Measurements from ENCODE around the gene BHLHE23. TPM values are rescaled to one million over a fixed set of nuclear protein-coding genes. Genes with fewer than 3 reads are reported as not detected.
"Not testable (repeated sequence)": the region's sequence is repeated elsewhere in the genome, so short reads cannot be mapped to it uniquely, and the experiment has no call there.

The BHLHE23 gene
- total RNA-seq, 1 experiment from 2014 or later = not detected

- Histone ChIP-seq H3K4me1 (ENCODE audit: low read length) (no peaks in the 10 kb centered on the region), H4K20me1 (ENCODE audit: insufficient read depth, low read depth, low read length) (no peaks in the 10 kb centered on the region; the same call in 1 of the 2 replicates), H3K4me3 (ENCODE audit: low read length) (no peak overlapping the region), H3K79me2 (ENCODE audit: low read length) (no peaks in the 10 kb centered on the region), H2AFZ (ENCODE audit: low read length) (no peak overlapping the region), H3K9me2 (replicated peaks; ENCODE audit: insufficient read depth, low read length) (no peaks in the 10 kb centered on the region), H3K9me3 (ENCODE audit: low read length) (no peaks in the 10 kb centered on the region), H3K36me3 (ENCODE audit: insufficient read depth, low read length) (0 out of 2 replicates have a peak, but pooled peaks cover 4% of the 10 kb centered on the region), H3K9ac (ENCODE audit: low read length) (no peak overlapping the region), H3K4me2 (ENCODE audit: low read depth, low read length, poor library complexity, severe bottlenecking) (no peak overlapping the region), H3K27ac (ENCODE audit: low read length) (no peak overlapping the region), H3K27me3 (ENCODE audit: low read length) (no peaks in the 10 kb centered on the region)
- no peak for DNase-seq
Observed at GRCh38 chr20:62962891-62963613, 43.7 kb downstream of the BHLHE23 start.

- no peaks in the 10 kb centered on the region for H3K4me1 ChIP-seq (ENCODE audit: low read length)
- no peak overlapping the region for H3K9ac ChIP-seq (ENCODE audit: low read length)
- H3K36me3 ChIP-seq (ENCODE audit: insufficient read depth, low read length) = 0 out of 2 replicates have a peak, but pooled peaks cover 4% of the 10 kb centered on the region
- H4K20me1 ChIP-seq (ENCODE audit: insufficient read depth, low read depth, low read length) = no peaks in the 10 kb centered on the region
- DNase-seq = no peak
- H3K27ac ChIP-seq (ENCODE audit: low read length) = no peak overlapping the region
- no peak overlapping the region for H3K4me2 ChIP-seq (ENCODE audit: low read depth, low read length, poor library complexity, severe bottlenecking)
- H2AFZ ChIP-seq (ENCODE audit: low read length) = no peak overlapping the region
- H3K4me3 ChIP-seq (ENCODE audit: low read length) = no peak overlapping the region
- no peaks in the 10 kb centered on the region for H3K27me3 ChIP-seq (ENCODE audit: low read length)
- no peaks in the 10 kb centered on the region for H3K79me2 ChIP-seq (ENCODE audit: low read length)
- no peaks in the 10 kb centered on the region for H3K9me3 ChIP-seq (ENCODE audit: low read length)
- H3K9me2 ChIP-seq (replicated peaks; ENCODE audit: insufficient read depth, low read length) = no peaks in the 10 kb centered on the region
Observed at GRCh38 chr20:62962221-62962879, 44.4 kb downstream of the BHLHE23 start.

- Histone ChIP-seq H3K79me2 (ENCODE audit: low read length) (no peaks in the 10 kb centered on the region), H4K20me1 (ENCODE audit: insufficient read depth, low read depth, low read length) (no peaks in the 10 kb centered on the region), H3K9me2 (replicated peaks; ENCODE audit: insufficient read depth, low read length) (no peaks in the 10 kb centered on the region), H3K36me3 (ENCODE audit: insufficient read depth, low read length) (0 out of 2 replicates have a peak, but pooled peaks cover 4% of the 10 kb centered on the region), H3K4me3 (ENCODE audit: low read length) (no peak overlapping the region), H3K27ac (ENCODE audit: low read length) (no peak overlapping the region), H3K9me3 (ENCODE audit: low read length) (no peaks in the 10 kb centered on the region), H3K4me2 (ENCODE audit: low read depth, low read length, poor library complexity, severe bottlenecking) (no peak overlapping the region), H2AFZ (ENCODE audit: low read length) (no peak overlapping the region), H3K4me1 (ENCODE audit: low read length) (no peaks in the 10 kb centered on the region), H3K9ac (ENCODE audit: low read length) (no peak overlapping the region), H3K27me3 (ENCODE audit: low read length) (no peaks in the 10 kb centered on the region)
- DNase-seq = no peak
Observed at GRCh38 chr20:62961799-62962198, 45.0 kb downstream of the BHLHE23 start.

GRCh38 chr20:62961310-62961783 lies 45.4 kb downstream of the BHLHE23 start:
- Histone ChIP-seq H3K27me3 (ENCODE audit: low read length) (no peaks in the 10 kb centered on the region), H3K4me2 (ENCODE audit: low read depth, low read length, poor library complexity, severe bottlenecking) (no peak overlapping the region), H3K9me3 (ENCODE audit: low read length) (no peaks in the 10 kb centered on the region), H3K36me3 (ENCODE audit: insufficient read depth, low read length) (0 out of 2 replicates have a peak, but pooled peaks cover 4% of the 10 kb centered on the region), H3K9me2 (replicated peaks; ENCODE audit: insufficient read depth, low read length) (no peaks in the 10 kb centered on the region), H3K4me1 (ENCODE audit: low read length) (no peaks in the 10 kb centered on the region), H3K27ac (ENCODE audit: low read length) (no peak overlapping the region), H4K20me1 (ENCODE audit: insufficient read depth, low read depth, low read length) (no peaks in the 10 kb centered on the region), H3K79me2 (ENCODE audit: low read length) (no peaks in the 10 kb centered on the region; the same call in 1 of the 2 replicates), H2AFZ (ENCODE audit: low read length) (no peak overlapping the region), H3K4me3 (ENCODE audit: low read length) (no peak overlapping the region), H3K9ac (ENCODE audit: low read length) (no peak overlapping the region)
- DNase-seq = no peak

GRCh38 chr20:62960446-62961309 lies 46.1 kb downstream of the BHLHE23 start:
- H3K27ac ChIP-seq (ENCODE audit: low read length); H4K20me1 ChIP-seq (ENCODE audit: insufficient read depth, low read depth, low read length); H3K79me2 ChIP-seq (ENCODE audit: low read length): not testable (repeated sequence)

GRCh38 chr20:62959998-62960436 lies 46.7 kb downstream of the BHLHE23 start:
- H2AFZ ChIP-seq (ENCODE audit: low read length) = no peak overlapping the region
- H3K79me2 ChIP-seq (ENCODE audit: low read length) = peaks cover 12% of the 10 kb centered on the region
- H3K9me2 ChIP-seq (replicated peaks; ENCODE audit: insufficient read depth, low read length) = no peaks in the 10 kb centered on the region
- no peak overlapping the region for H3K4me3 ChIP-seq (ENCODE audit: low read length)
- DNase-seq = no peak
- no peak overlapping the region for H3K4me2 ChIP-seq (ENCODE audit: low read depth, low read length, poor library complexity, severe bottlenecking)
- H3K4me1 ChIP-seq (ENCODE audit: low read length) = peaks cover 1% of the 10 kb centered on the region
- H3K27ac ChIP-seq (ENCODE audit: low read length) = no peak overlapping the region
- H3K9me3 ChIP-seq (ENCODE audit: low read length) = no peaks in the 10 kb centered on the region
- no peaks in the 10 kb centered on the region for H4K20me1 ChIP-seq (ENCODE audit: insufficient read depth, low read depth, low read length)
- no peak overlapping the region for H3K9ac ChIP-seq (ENCODE audit: low read length)
- 0 out of 2 replicates have a peak, but pooled peaks cover 3% of the 10 kb centered on the region for H3K36me3 ChIP-seq (ENCODE audit: insufficient read depth, low read length)
- no peaks in the 10 kb centered on the region for H3K27me3 ChIP-seq (ENCODE audit: low read length)

More at GRCh38 chr20:62960446-62961309, 46.1 kb downstream of the BHLHE23 start:
- not testable (repeated sequence) for H3K27me3 ChIP-seq (ENCODE audit: low read length); H3K9me2 ChIP-seq (replicated peaks; ENCODE audit: insufficient read depth, low read length); H3K4me2 ChIP-seq (ENCODE audit: low read depth, low read length, poor library complexity, severe bottlenecking); DNase-seq; H3K9ac ChIP-seq (ENCODE audit: low read length); H2AFZ ChIP-seq (ENCODE audit: low read length); H3K4me1 ChIP-seq (ENCODE audit: low read length); H3K9me3 ChIP-seq (ENCODE audit: low read length); H3K4me3 ChIP-seq (ENCODE audit: low read length); H3K36me3 ChIP-seq (ENCODE audit: insufficient read depth, low read length)

- H3K79me2 ChIP-seq (ENCODE audit: low read length) = peaks cover 19% of the 10 kb centered on the region
- no peaks in the 10 kb centered on the region for H3K9me3 ChIP-seq (ENCODE audit: low read length)
- H3K4me2 ChIP-seq (ENCODE audit: low read depth, low read length, poor library complexity, severe bottlenecking) = no peak overlapping the region
- no peaks in the 10 kb centered on the region for H4K20me1 ChIP-seq (ENCODE audit: insufficient read depth, low read depth, low read length)
- H3K36me3 ChIP-seq (ENCODE audit: insufficient read depth, low read length) = no peaks in the 10 kb centered on the region
- no peak overlapping the region for H3K4me3 ChIP-seq (ENCODE audit: low read length)
- no peak overlapping the region for H2AFZ ChIP-seq (ENCODE audit: low read length)
- peaks cover 8% of the 10 kb centered on the region for H3K4me1 ChIP-seq (ENCODE audit: low read length)
- no peak for DNase-seq
- no peaks in the 10 kb centered on the region for H3K27me3 ChIP-seq (ENCODE audit: low read length)
- no peak overlapping the region for H3K27ac ChIP-seq (ENCODE audit: low read length)
- H3K9me2 ChIP-seq (replicated peaks; ENCODE audit: insufficient read depth, low read length) = no peaks in the 10 kb centered on the region
- no peak overlapping the region for H3K9ac ChIP-seq (ENCODE audit: low read length)
Observed at GRCh38 chr20:62959101-62959971, 47.4 kb downstream of the BHLHE23 start.

Measured in Karpas-422 (cell line).